ENCODE results near the gene ZNF778. TPM values are rescaled to one million over a fixed set of nuclear protein-coding genes. Genes with fewer than 3 reads are reported as not detected.

ZNF778 gene
- total and polyA plus RNA-seq, 2 donors (not counting 1 experiment from before 2014, with no cell fraction given), result 2.2 to 13.4 TPM

GRCh38 chr16:89237733-89238132 is 20.2 kb downstream of the ZNF778 start:
- CTCF ChIA-PET, result no interaction called here
- Histone ChIP-seq H3K9me3 (ENCODE audit: control extremely low read depth in 1 of 3, control insufficient read depth in 2 of 3, insufficient read depth in 1 of 3, low read length in 2 of 3) (no peaks in the 10 kb centered on the region), H3K9ac (ENCODE audit: low read length) (no peak overlapping the region), H3K27ac (ENCODE audit: low read length in 2 of 2) (no peak overlapping the region), H3K4me1 (ENCODE audit: control insufficient read depth in 2 of 2, insufficient read depth in 2 of 2, low read length in 2 of 2) (peaks cover 0 to 11% of the 10 kb centered on the region in 2 donors), H3K36me3 (replicated peaks in 1 of 2; ENCODE audit: control extremely low read depth in 1 of 2, control insufficient read depth in 1 of 2, extremely low read depth in 1 of 2, insufficient read depth in 2 of 2, low read length in 1 of 2) (peaks cover 2 to 7% of the 10 kb centered on the region in 2 experiments), H3K4me3 (ENCODE audit: control extremely low read depth in 1 of 5, extremely low read depth in 1 of 5, insufficient read depth in 1 of 5, low read depth in 2 of 5, low read length in 4 of 5) (no peak overlapping the region), H3K27me3 (replicated peaks in 1 of 4; ENCODE audit: control extremely low read depth in 1 of 4, control insufficient read depth in 3 of 4, insufficient read depth in 4 of 4, low read length in 3 of 4) (no peaks in the 10 kb centered on the region), H2AFZ (ENCODE audit: insufficient read depth, low read depth, low read length, poor library complexity, severe bottlenecking) (no peak overlapping the region), H3K79me2 (ENCODE audit: control insufficient read depth, insufficient read depth, low read length) (no peaks in the 10 kb centered on the region), H3K4me2 (replicated peaks; ENCODE audit: low read depth, low read length, poor library complexity, severe bottlenecking) (no peak overlapping the region), H4K20me1 (ENCODE audit: control insufficient read depth, insufficient read depth, low read length, poor library complexity, severe bottlenecking) (no peaks in the 10 kb centered on the region)
- POLR2A ChIA-PET, result no interaction called here
- Mint-ChIP-seq H3K4me3 (no peak overlapping the region), H3K27me3 (no peaks in the 10 kb centered on the region), H3K4me1 (peaks cover 10% of the 10 kb centered on the region), H3K9me3 (ENCODE audit: insufficient read depth) (no peaks in the 10 kb centered on the region), H3K27ac (no peak overlapping the region)
- ATAC-seq (ENCODE audit: low read depth) (no peak), DNase-seq (no peak)
- no CpG with 5 or more reads among the region's 3 CpGs for WGBS (ENCODE audit: insufficient coverage)
- intact Hi-C loops (cut with micrococcal nuclease), result no loop called here
- TF ChIP-seq, protein P1, sequence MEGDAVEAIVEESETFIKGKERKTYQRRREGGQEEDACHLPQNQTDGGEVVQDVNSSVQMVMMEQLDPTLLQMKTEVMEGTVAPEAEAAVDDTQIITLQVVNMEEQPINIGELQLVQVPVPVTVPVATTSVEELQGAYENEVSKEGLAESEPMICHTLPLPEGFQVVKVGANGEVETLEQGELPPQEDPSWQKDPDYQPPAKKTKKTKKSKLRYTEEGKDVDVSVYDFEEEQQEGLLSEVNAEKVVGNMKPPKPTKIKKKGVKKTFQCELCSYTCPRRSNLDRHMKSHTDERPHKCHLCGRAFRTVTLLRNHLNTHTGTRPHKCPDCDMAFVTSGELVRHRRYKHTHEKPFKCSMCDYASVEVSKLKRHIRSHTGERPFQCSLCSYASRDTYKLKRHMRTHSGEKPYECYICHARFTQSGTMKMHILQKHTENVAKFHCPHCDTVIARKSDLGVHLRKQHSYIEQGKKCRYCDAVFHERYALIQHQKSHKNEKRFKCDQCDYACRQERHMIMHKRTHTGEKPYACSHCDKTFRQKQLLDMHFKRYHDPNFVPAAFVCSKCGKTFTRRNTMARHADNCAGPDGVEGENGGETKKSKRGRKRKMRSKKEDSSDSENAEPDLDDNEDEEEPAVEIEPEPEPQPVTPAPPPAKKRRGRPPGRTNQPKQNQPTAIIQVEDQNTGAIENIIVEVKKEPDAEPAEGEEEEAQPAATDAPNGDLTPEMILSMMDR (IDR thresholded peaks at IDR 0.05), result no peak
- TF ChIP-seq EZH2 (IDR thresholded peaks at IDR 0.05; ENCODE audit: borderline replicate concordance, insufficient read depth, low read depth, low read length, poor library complexity, severe bottlenecking), result no peak

GRCh38 chr16:89241187-89242007 is 23.9 kb downstream of the ZNF778 start:
- Histone ChIP-seq H3K4me2 (replicated peaks; ENCODE audit: low read depth, low read length, poor library complexity, severe bottlenecking) (peak overlapping the region; percentile 85), H2AFZ (ENCODE audit: insufficient read depth, low read depth, low read length, poor library complexity, severe bottlenecking) (peak overlapping the region; percentile 65), H3K36me3 (replicated peaks in 1 of 2; ENCODE audit: control extremely low read depth in 1 of 2, control insufficient read depth in 1 of 2, extremely low read depth in 1 of 2, insufficient read depth in 2 of 2, low read length in 1 of 2) (no peaks in the 10 kb centered on the region), H3K9me3 (ENCODE audit: control extremely low read depth in 1 of 3, control insufficient read depth in 2 of 3, insufficient read depth in 1 of 3, low read length in 2 of 3) (no peaks in the 10 kb centered on the region), H3K27me3 (replicated peaks in 1 of 4; ENCODE audit: control extremely low read depth in 1 of 4, control insufficient read depth in 3 of 4, insufficient read depth in 4 of 4, low read length in 3 of 4) (no peaks in the 10 kb centered on the region), H3K9ac (ENCODE audit: low read length) (peak overlapping the region; percentile 84), H3K4me1 (ENCODE audit: control insufficient read depth in 2 of 2, insufficient read depth in 2 of 2, low read length in 2 of 2) (peaks cover 0 to 11% of the 10 kb centered on the region in 2 donors), H3K79me2 (ENCODE audit: control insufficient read depth, insufficient read depth, low read length) (no peaks in the 10 kb centered on the region), H4K20me1 (ENCODE audit: control insufficient read depth, insufficient read depth, low read length, poor library complexity, severe bottlenecking) (no peaks in the 10 kb centered on the region), H3K27ac (ENCODE audit: low read length in 2 of 2) (peak overlapping the region; percentile 93 to 97), H3K4me3 (ENCODE audit: control extremely low read depth in 1 of 5, extremely low read depth in 1 of 5, insufficient read depth in 1 of 5, low read depth in 2 of 5, low read length in 4 of 5) (peak overlapping the region; percentile 74 to 95 (median 82))
- WGBS (ENCODE audit: insufficient coverage), result 6% methylated on average over 29 of the region's 39 CpGs
- no peaks in the 10 kb centered on the region for H3K27me3 Mint-ChIP-seq
- no peak for TF ChIP-seq EZH2 (IDR thresholded peaks at IDR 0.05; ENCODE audit: borderline replicate concordance, insufficient read depth, low read depth, low read length, poor library complexity, severe bottlenecking)
- POLR2A ChIA-PET, result interaction anchor here (0.6 to 1.1 kb wide), 5 partner anchors 10 to 1108 kb away, joined by 3 to 4 read pairs (median 3); partner anchors contain the start of genes CDH15 and SPG7
- H3K4me1 Mint-ChIP-seq, result peaks cover 14% of the 10 kb centered on the region
- no peaks in the 10 kb centered on the region for H3K9me3 Mint-ChIP-seq (ENCODE audit: insufficient read depth)
- intact Hi-C loops (cut with micrococcal nuclease), result loop anchor here (1.0 to 10.0 kb wide), 5 partner anchors 48 to 413 kb away; partner anchors contain the start of genes ANKRD11, CHMP1A, RPL13 and SPATA33
- peak overlapping the region; percentile 100 for H3K27ac Mint-ChIP-seq
- DNase-seq, result peak; percentile 94
- CTCF ChIA-PET, result interaction anchor here (0.9 to 1.8 kb wide), 8 partner anchors 10 to 676 kb away, joined by 3 to 17 read pairs (median 4); partner anchors contain the start of genes SPG7 and ZNF778
- peak; percentile 77 for ATAC-seq (ENCODE audit: low read depth)
- peak overlapping the region; percentile 99 for H3K4me3 Mint-ChIP-seq

Data from B cell (primary cell).